Type B pancreatic cell (in vitro differentiated cells): Measurements from ENCODE around the gene TRAF3IP1. TPM values are rescaled to one million over a fixed set of nuclear protein-coding genes. Genes with fewer than 3 reads are reported as not detected.

ENCODE experiments used
- DNase-seq: peaks from one replicate; pipeline ENCODE4 v3.0.0; 2021; ENCODE audit warnings: mixed read lengths; ENCODE audit not compliant: unreplicated experiment; ENCODE audit errors: extremely low spot score
- H3K27ac Mint-ChIP-seq: 2 replicates; pipeline ENCODE4 v1.8.0; 2021; ENCODE audit warnings: mild to moderate bottlenecking, mixed read lengths
- H3K27me3 Mint-ChIP-seq: 2 replicates; pipeline ENCODE4 v1.8.0; 2021; ENCODE audit warnings: mixed read lengths
- H3K36me3 Mint-ChIP-seq: 2 replicates; pipeline ENCODE4 v1.8.0; 2021; ENCODE audit warnings: mixed read lengths
- H3K4me1 Mint-ChIP-seq: one replicate; pipeline ENCODE4 v1.8.0; 2021; ENCODE audit warnings: mixed read lengths; ENCODE audit not compliant: unreplicated experiment
- H3K4me3 Mint-ChIP-seq: 2 replicates; pipeline ENCODE4 v1.8.0; 2021; ENCODE audit warnings: mild to moderate bottlenecking, mixed read lengths
- H3K9me3 Mint-ChIP-seq: 2 replicates; pipeline ENCODE4 v1.8.0; 2021; ENCODE audit warnings: mixed read lengths
- CTCF ChIP-seq: fragments of 200-600 bp; sonication (generic); conservative IDR thresholded peaks from 2 replicates; pipeline ENCODE4 v1.5.0; 2021; ENCODE audit warnings: antibody characterized with exemption, mild to moderate bottlenecking
- total RNA-seq: library from RNA; stranded (reverse); gene quantifications from 2 replicates; pipeline ENCODE4 v1.2.1, GENCODE V29; 2021; ENCODE audit warnings: low replicate concordance

TRAF3IP1 gene
- total RNA-seq, 1 donor from 2014 or later: 20.9 TPM

- DNase-seq: no peak
- TF ChIP-seq CTCF: no peak
- Mint-ChIP-seq H3K9me3 (no peaks in the 10 kb centered on the region), H3K27ac (no peak overlapping the region), H3K4me3 (no peak overlapping the region), H3K27me3 (no peaks in the 10 kb centered on the region), H3K36me3 (peaks cover 32% of the 10 kb centered on the region), H3K4me1 (peaks cover 13% of the 10 kb centered on the region)
These were observed 56.6 kb downstream of the TRAF3IP1 start for GRCh38 chr2:238376884-238377391.

- H3K4me1 Mint-ChIP-seq: peaks cover 13% of the 10 kb centered on the region
- H3K27me3 Mint-ChIP-seq: no peaks in the 10 kb centered on the region
- H3K9me3 Mint-ChIP-seq: no peaks in the 10 kb centered on the region
- peaks cover 31% of the 10 kb centered on the region for H3K36me3 Mint-ChIP-seq
- DNase-seq: no peak
- no peak for TF ChIP-seq CTCF
- no peak overlapping the region for H3K4me3 Mint-ChIP-seq
- no peak overlapping the region for H3K27ac Mint-ChIP-seq
These were observed 58.1 kb downstream of the TRAF3IP1 start for GRCh38 chr2:238378230-238379095.

- peaks cover 13% of the 10 kb centered on the region for H3K4me1 Mint-ChIP-seq
- H3K36me3 Mint-ChIP-seq: peaks cover 32% of the 10 kb centered on the region
- H3K27me3 Mint-ChIP-seq: peaks cover 2% of the 10 kb centered on the region
- no peak for TF ChIP-seq CTCF
- no peak for DNase-seq
- no peak overlapping the region for H3K4me3 Mint-ChIP-seq
- H3K27ac Mint-ChIP-seq: no peak overlapping the region
- no peaks in the 10 kb centered on the region for H3K9me3 Mint-ChIP-seq
These were observed 58.9 kb downstream of the TRAF3IP1 start for GRCh38 chr2:238379096-238379810.

GRCh38 chr2:238380336-238380735 lies 60.0 kb downstream of the TRAF3IP1 start:
- peaks cover 29% of the 10 kb centered on the region for H3K36me3 Mint-ChIP-seq
- H3K27ac Mint-ChIP-seq: no peak overlapping the region
- peaks cover 13% of the 10 kb centered on the region for H3K4me1 Mint-ChIP-seq
- DNase-seq: no peak
- no peaks in the 10 kb centered on the region for H3K9me3 Mint-ChIP-seq
- peaks cover 2% of the 10 kb centered on the region for H3K27me3 Mint-ChIP-seq
- no peak for TF ChIP-seq CTCF
- no peak overlapping the region for H3K4me3 Mint-ChIP-seq

- DNase-seq: no peak
- peaks cover 4% of the 10 kb centered on the region for H3K27me3 Mint-ChIP-seq
- no peak for TF ChIP-seq CTCF
- peaks cover 13% of the 10 kb centered on the region for H3K4me1 Mint-ChIP-seq
- H3K9me3 Mint-ChIP-seq: no peaks in the 10 kb centered on the region
- H3K36me3 Mint-ChIP-seq: peaks cover 30% of the 10 kb centered on the region
- no peak overlapping the region for H3K4me3 Mint-ChIP-seq
- H3K27ac Mint-ChIP-seq: no peak overlapping the region
These were observed 60.5 kb downstream of the TRAF3IP1 start for GRCh38 chr2:238380785-238381184.
